COLO668 (cell line): Measurements from ENCODE around the gene DNAJC17.

ENCODE experiments used
- DNase-seq: peaks from one replicate; lab custom pipeline; 2025; ENCODE audit not compliant: unreplicated experiment; lab: John Stamatoyannopoulos, UW

Gene DNAJC17

DNA sequence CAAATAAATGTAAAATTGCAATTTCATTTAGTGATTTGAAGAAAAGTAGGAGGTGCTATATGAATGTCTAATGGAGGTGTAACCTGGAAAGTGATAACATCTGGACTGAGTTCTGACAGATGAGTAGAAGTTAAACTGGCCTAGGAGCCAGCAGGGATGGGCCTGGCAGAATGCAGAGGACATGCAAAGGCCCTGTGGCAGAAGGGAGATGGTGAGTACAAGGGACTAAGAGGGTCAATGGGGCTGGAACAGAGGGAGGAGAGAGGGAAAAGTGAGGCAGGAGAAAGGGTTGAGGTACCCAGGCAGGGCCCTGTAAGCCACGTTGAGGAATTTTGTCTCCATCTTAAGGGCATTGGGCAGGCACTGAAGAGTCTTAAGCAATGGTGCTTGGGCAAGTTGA lies 24.6 kb upstream of the DNAJC17 start:
- no peak for DNase-seq

DNA sequence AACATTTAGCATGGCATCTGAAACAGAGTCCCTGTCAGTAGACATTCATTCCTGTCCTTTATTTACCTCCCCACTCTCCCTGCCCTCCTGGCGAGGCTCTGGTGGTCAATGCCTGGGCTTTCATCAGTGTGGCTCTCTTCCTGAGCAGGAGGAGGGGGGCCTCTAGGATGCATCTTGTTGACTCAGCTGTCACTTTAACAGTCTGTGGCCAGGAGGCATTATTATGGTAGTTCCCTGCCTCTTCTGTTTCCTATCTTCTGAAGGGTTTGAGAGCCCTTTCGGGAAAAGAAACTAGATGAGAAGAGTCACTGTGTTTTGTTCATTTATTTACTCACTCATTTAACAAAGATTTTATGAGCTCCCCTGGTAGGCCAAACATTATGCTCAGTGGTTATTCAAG lies 23.6 kb upstream of the DNAJC17 start:
- peak; percentile 83 for DNase-seq

- peak; percentile 56 for DNase-seq
Measured at GRCh38 chr15:40829115-40829514, 21.8 kb upstream of the DNAJC17 start.

DNA sequence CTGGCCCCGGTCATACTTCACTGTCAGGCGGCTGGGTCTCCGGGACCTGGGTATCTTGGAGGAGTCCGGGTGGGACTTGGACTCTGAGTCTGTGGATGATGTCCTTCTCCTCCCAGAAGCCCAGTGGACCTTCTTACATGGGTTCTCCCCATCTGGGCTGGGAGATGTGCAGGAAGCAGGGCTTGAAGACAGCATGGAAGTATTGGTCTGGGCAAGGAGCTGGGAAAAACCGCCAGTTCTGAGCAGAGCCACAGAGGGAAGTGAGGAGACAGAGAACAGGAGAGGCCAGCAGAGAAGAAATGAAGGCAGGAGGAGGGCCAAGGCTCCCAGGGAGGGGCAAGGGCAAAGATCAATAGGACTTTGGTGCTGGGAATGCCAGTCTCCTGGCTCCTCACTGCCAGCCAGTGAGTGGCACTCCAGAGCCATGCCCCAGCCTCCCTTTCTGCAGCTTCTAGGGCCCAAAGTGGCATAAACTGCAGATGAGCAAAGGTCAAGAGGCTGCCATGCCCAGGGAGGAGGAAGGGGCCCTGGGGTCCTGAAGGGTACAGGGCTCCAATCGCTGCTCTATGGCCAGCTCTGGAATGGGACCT lies 21.3 kb upstream of the DNAJC17 start, which contains the start of gene PPP1R14D:
Gene PPP1R14D, minus strand, starts transcription at position 262 of the 590 bp plus-strand sequence. Its CDS starts 67 bp downstream, at position 195.
- DNase-seq = peak; percentile 58

GRCh38 chr15:40826423-40827075 lies 19.3 kb upstream of the DNAJC17 start:
- DNase-seq = no peak

DNA sequence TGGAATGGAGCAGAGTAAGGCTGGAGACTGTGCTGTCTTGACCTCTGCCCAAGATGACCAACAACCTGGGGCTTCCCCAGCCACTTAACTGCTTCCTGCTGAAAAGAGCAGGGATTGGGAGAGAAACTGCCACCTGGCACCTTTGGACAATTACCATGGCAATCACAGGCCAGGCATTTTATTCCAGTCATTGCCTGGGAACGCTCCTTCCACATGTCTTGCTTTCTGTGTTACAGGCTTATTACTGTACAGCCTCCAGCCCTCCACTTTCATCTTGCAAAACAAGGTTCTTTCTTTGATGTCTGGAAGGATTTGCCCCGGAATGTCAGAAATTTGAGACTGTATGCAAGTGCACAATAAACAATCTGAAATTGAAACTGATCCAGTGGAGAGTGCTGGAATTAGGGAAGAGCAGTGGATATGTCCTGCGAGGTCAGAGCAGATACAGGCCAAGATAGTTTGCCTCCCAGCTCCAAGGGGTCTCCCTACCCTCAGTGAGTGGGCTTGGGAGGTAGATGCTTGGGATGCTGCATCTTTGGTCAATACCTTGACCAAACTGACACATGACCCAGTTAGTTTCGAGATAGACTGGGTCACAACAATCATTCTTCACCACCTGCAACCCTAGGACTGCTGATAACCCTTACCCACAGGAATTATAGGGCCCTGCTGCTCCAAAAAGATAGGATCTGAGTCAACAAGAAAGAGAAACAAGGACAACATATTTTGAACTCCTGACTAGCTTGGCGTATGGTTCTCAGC lies 18.6 kb upstream of the DNAJC17 start:
- no peak for DNase-seq

DNA sequence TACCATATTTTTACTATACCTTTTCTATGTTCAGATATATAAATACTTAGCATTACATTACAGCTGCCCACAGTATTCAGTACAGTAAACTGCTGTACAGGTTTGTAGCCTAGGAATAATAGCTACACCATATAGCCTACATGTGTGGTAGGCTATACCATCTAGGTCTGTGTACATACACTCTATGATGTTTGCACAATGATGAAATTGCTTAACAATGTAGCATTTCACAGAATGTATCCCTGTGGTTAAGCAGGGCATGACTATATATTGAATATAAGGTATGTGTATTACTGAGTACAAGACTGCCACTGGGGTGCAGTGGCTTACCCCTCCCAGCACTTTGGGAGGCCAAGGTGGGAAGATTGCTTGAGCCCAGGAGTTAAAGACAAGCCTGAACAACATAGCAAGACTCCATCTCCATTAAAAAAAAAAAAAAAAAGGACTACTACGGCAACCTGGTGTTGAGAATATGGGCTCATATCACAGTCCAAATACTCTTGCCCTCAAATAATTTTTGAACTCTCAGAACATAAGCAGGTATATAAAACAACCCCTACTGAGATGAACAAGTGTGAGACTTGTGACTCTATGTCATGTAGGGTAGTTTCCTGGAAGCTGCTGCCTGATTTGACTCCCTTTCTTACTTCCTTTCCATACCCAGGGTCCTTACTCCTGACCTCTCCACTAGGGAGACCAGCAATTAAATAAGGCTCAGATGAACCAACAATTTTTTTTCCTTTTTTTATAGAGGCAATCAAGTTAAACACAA lies 16.5 kb upstream of the DNAJC17 start:
- DNase-seq = no peak

- DNase-seq = no peak
Measured at GRCh38 chr15:40821195-40821594, 13.9 kb upstream of the DNAJC17 start.

DNA sequence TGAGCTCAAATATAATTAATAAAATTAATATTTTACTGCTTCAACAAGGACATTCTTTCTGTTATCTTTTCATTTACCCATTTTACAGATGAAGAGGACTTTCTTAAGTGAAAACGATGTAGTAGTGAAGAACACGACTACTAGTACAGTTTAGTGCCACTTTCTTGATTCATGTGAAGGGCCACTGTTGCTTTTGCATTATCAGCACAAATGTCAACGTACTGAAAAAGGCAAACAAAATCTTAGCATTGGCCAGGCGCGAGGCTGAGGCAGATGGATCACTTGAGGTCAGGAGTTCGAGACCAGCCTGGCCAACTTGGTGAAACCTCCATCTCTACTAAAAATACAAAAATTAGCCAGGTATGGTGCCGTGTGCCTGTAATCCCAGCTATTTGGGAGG lies 11.8 kb upstream of the DNAJC17 start:
- DNase-seq = no peak

DNA sequence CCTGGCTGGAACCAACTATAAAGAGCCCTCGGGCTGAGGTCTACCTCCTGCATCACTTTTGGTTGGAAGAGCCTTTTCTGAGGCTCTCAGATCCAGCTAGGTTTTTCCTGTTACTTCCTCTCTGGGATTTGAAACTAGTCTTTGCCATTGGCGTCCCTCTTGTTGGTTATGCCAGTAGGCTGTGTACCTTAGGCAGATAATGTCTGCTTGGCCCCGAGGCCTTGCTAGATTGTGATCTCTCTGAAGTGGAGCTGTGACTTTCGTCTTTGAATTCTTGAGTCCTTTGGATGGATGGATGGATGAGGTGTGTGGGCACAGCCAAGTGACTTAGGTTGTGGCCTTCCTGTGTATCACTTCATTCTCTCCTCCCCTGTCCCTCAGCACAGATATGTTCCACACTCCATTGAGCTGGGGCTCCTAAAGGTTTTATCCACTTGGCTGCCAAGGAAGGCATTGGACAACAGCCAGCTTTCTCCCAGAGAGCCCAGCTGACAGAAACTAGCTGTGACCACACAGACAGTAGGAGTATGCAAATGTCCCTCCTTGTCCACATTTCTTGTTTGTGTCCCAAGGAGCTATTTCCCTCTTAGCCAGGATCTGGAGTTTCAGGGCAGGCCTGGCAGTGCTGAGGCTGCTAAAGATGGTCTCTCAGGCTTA lies 7.9 kb upstream of the DNAJC17 start:
- no peak for DNase-seq

DNA sequence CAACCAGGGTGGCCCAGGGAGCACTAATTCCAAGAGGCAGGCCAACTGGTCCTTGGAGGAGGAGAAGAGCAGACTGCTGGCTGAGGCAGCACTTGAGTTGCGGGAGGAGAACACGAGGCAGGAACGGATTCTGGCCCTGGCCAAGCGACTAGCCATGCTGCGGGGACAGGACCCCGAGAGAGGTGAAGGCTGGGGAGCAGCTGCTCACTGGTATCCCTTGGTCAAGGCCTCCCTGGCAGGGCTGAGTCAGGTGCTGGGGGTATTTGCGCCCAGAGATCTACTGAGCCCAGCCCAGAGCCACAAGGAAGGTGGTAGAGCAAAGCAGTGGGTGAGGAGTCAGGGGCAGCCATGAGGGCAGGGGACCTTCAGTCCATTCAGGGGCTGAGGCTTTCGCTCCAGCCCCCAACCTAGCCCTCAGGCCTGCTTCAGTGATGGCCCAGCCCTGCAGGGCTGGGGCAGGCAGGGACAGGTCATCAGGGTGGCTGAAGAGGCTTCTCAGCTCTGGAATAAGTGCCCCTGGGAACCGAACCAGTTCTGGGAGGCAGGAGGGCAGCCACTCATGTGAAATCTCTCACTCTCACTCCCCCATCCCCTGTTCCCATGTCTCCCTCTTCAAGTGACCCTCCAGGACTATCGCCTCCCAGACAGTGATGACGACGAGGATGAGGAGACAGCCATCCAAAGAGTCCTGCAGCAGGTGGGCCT lies 5.6 kb upstream of the DNAJC17 start:
- no peak for DNase-seq

DNA sequence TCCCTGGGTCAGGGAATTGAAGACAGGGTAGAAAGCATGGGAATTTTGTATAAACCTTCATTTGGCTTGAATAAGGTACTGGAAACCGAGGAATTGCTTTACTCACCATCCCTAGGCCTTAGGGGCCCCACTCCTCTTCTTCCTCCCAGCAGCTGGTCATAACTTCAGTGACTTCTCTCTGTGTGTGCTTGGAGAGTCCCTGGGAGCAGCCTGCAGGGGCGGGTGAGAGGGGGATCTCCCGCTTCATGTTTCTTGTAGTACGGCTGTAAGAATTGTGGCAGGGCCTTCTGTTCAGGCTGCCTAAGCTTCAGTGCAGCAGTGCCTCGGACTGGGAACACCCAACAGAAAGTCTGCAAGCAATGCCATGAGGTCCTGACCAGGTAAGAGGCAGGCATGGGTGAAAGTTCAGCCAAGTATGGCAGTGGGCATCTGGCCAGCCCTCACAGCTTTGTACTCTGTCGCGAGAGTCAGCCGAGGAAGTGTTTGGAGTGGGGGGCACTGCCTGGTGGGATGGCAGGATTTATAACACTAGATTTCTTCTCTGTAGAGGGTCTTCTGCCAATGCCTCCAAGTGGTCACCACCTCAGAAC lies 1.7 kb upstream of the DNAJC17 start:
- DNase-seq = no peak

DNA sequence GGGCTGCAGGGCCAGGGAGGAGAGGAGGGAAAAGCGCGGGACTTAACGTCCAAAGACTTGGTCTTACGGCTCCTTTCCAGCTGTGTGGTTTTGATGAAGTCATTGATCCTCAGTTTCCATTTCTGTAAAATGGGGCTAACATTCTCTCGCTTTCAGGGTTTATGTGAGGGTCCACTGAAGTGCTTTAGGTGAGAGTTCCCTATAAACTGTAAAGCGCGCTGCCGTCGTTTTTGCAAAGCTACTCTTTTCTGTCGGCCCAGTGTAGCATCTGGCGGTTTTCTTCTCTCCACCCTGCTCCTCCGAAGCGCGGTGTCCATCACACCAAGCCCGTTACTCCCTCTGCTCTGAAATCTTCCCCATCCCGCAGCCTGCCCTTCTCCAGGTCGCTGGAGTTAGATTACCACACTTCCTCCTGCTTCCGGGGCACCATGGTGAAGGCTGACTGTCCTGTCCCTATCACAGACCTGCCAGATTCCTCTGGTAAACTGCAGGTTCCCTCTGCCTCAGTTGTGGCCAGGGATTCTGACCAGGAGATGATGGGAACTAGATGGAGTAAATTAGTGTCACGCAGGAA lies 702 bp upstream of the DNAJC17 start:
- no peak for DNase-seq

DNA sequence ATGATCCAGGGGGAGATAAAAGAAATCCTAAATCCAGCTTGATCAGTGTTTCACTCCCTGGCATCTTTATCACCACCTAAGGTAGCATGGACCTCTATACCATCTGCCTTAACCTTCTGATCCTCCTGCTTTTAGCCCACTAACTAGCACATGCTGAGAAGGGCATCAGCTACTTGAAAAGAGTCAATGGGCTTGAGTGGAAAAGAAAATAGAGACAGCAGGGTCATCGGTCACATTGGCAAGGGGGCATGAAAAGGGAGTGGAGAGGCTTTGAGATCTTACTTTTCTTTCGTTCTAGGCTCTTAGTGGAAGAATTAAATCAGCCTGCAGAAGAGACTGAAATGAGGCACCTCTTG lies 623 bp downstream of the DNAJC17 start:
- DNase-seq = no peak

DNA sequence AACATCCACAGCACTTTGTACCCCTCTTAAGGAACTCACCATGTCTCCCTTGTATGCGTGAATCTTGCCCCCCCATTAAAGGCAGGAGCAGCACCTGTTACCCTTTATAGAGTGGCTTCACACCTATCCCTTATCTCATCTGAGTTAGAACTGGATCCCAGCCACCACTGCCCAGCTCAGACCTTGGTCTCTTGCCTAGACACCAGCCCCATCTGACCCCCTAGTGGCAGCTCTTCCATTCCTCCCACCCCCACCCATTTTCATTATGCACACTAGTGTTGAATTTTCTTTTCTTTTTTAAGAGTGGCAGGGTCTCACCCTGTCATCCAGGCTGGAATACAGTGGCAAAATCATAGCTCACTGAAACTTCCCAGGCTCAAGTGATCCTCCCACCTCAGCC lies 3.6 kb downstream of the DNAJC17 start:
- DNase-seq = no peak

GRCh38 chr15:40803076-40803475 lies 4.2 kb downstream of the DNAJC17 start:
- no peak for DNase-seq

- no peak for DNase-seq
Measured at GRCh38 chr15:40799523-40799922, 7.8 kb downstream of the DNAJC17 start.

GRCh38 chr15:40796512-40796911 lies 10.8 kb downstream of the DNAJC17 start:
- DNase-seq = no peak

- DNase-seq = no peak
Measured at GRCh38 chr15:40796041-40796440, 11.2 kb downstream of the DNAJC17 start.
